Skeletal muscle satellite cell (primary cell): ENCODE measurements around the gene HEATR1.

ENCODE experiments used
- H3K27me3 ChIP-seq: 2 replicates; pipeline ENCODE4 v1.7.0; 2013; ENCODE audit warnings: low read length; ENCODE audit not compliant: control insufficient read depth, insufficient read depth
- H3K36me3 ChIP-seq: 2 replicates; pipeline ENCODE4 v1.7.0; 2013; ENCODE audit warnings: mild to moderate bottlenecking, control low read depth, low read length; ENCODE audit not compliant: insufficient read depth
- H3K4me1 ChIP-seq: 2 replicates; pipeline ENCODE4 v1.7.0; 2013; ENCODE audit warnings: low read length; ENCODE audit not compliant: control insufficient read depth, insufficient read depth
- H3K4me2 ChIP-seq: 2 replicates; pipeline ENCODE4 v1.7.0; 2013; ENCODE audit warnings: mild to moderate bottlenecking, low read length
- H3K4me3 ChIP-seq: 2 replicates; pipeline ENCODE4 v1.7.0; 2013; ENCODE audit warnings: low read length
- H3K9ac ChIP-seq: 2 replicates; pipeline ENCODE4 v1.7.0; 2013; ENCODE audit warnings: mild to moderate bottlenecking, low read depth, low read length, moderate library complexity
- H3K9me3 ChIP-seq: replicated peaks from 2 replicates; pipeline ENCODE4 v1.7.0; 2013; ENCODE audit warnings: mild to moderate bottlenecking, control low read depth, low read length

The HEATR1 gene

GRCh38 chr1:236535190-236535589 lies 69.1 kb downstream of the HEATR1 start:
- no peak overlapping the region for H3K9ac ChIP-seq
- no peak overlapping the region for H3K4me3 ChIP-seq
- H3K36me3 ChIP-seq, result peaks cover 39% of the 10 kb centered on the region
- H3K27me3 ChIP-seq, result no peaks in the 10 kb centered on the region
- peaks cover 12% of the 10 kb centered on the region for H3K4me1 ChIP-seq
- H3K9me3 ChIP-seq, result no peaks in the 10 kb centered on the region
- no peak overlapping the region for H3K4me2 ChIP-seq

- no peaks in the 10 kb centered on the region for H3K27me3 ChIP-seq
- peaks cover 12% of the 10 kb centered on the region for H3K4me1 ChIP-seq
- H3K4me2 ChIP-seq, result peak overlapping the region; percentile 3
- H3K4me3 ChIP-seq, result no peak overlapping the region
- H3K36me3 ChIP-seq, result peaks cover 30% of the 10 kb centered on the region
- no peak overlapping the region for H3K9ac ChIP-seq
- no peaks in the 10 kb centered on the region for H3K9me3 ChIP-seq
Observed at GRCh38 chr1:236534151-236534651, 70.1 kb downstream of the HEATR1 start.

- H3K4me2 ChIP-seq, result no peak overlapping the region
- H3K4me3 ChIP-seq, result no peak overlapping the region
- H3K27me3 ChIP-seq, result no peaks in the 10 kb centered on the region
- H3K9ac ChIP-seq, result no peak overlapping the region
- peaks cover 12% of the 10 kb centered on the region for H3K4me1 ChIP-seq
- H3K36me3 ChIP-seq, result peaks cover 19% of the 10 kb centered on the region
- H3K9me3 ChIP-seq, result no peaks in the 10 kb centered on the region
Observed at GRCh38 chr1:236532850-236533249, 71.5 kb downstream of the HEATR1 start.

GRCh38 chr1:236530959-236531358 lies 73.4 kb downstream of the HEATR1 start:
- Histone ChIP-seq H3K4me1 (peaks cover 12% of the 10 kb centered on the region), H3K27me3 (no peaks in the 10 kb centered on the region), H3K4me3 (no peak overlapping the region), H3K36me3 (peaks cover 26% of the 10 kb centered on the region), H3K9me3 (no peaks in the 10 kb centered on the region), H3K9ac (no peak overlapping the region), H3K4me2 (no peak overlapping the region)

GRCh38 chr1:236530286-236530685 lies 74.0 kb downstream of the HEATR1 start:
- H3K9ac ChIP-seq, result no peak overlapping the region
- peaks cover 12% of the 10 kb centered on the region for H3K4me1 ChIP-seq
- no peak overlapping the region for H3K4me3 ChIP-seq
- H3K27me3 ChIP-seq, result no peaks in the 10 kb centered on the region
- H3K9me3 ChIP-seq, result no peaks in the 10 kb centered on the region
- peaks cover 23% of the 10 kb centered on the region for H3K36me3 ChIP-seq
- H3K4me2 ChIP-seq, result no peak overlapping the region

- no peak overlapping the region for H3K4me3 ChIP-seq
- peaks cover 17% of the 10 kb centered on the region for H3K36me3 ChIP-seq
- peaks cover 6% of the 10 kb centered on the region for H3K4me1 ChIP-seq
- H3K9me3 ChIP-seq, result no peaks in the 10 kb centered on the region
- H3K9ac ChIP-seq, result no peak overlapping the region
- no peak overlapping the region for H3K4me2 ChIP-seq
- H3K27me3 ChIP-seq, result no peaks in the 10 kb centered on the region
Observed at GRCh38 chr1:236526079-236526478, 78.2 kb downstream of the HEATR1 start.

- Histone ChIP-seq H3K9me3 (no peaks in the 10 kb centered on the region), H3K4me2 (peak overlapping the region; percentile 83), H3K4me3 (peak overlapping the region; percentile 81), H3K36me3 (peaks cover 17% of the 10 kb centered on the region), H3K9ac (peak overlapping the region; percentile 87), H3K27me3 (no peaks in the 10 kb centered on the region), H3K4me1 (peaks cover 6% of the 10 kb centered on the region)
Observed at GRCh38 chr1:236524895-236525184, 79.5 kb downstream of the HEATR1 start.

GRCh38 chr1:236524142-236524894 lies 80.0 kb downstream of the HEATR1 start:
- Histone ChIP-seq H3K4me1 (peaks cover 6% of the 10 kb centered on the region), H3K9me3 (no peaks in the 10 kb centered on the region), H3K27me3 (no peaks in the 10 kb centered on the region), H3K4me2 (peak overlapping the region; percentile 83), H3K4me3 (peak overlapping the region; percentile 81), H3K9ac (peak overlapping the region; percentile 87), H3K36me3 (peaks cover 17% of the 10 kb centered on the region)

- H3K9ac ChIP-seq, result peak within 1 kb of the TSS; percentile 87
- peak within 1 kb of the TSS; percentile 81 for H3K4me3 ChIP-seq
- peaks cover 17% of the 10 kb centered on the region for H3K36me3 ChIP-seq
- peaks cover 6% of the 10 kb centered on the region for H3K4me1 ChIP-seq
- no peaks in the 10 kb centered on the region for H3K9me3 ChIP-seq
- H3K4me2 ChIP-seq, result peak within 1 kb of the TSS; percentile 83
- H3K27me3 ChIP-seq, result no peaks in the 10 kb centered on the region
Observed at GRCh38 chr1:236523704-236524141, 80.6 kb downstream of the HEATR1 start, which contains the start of gene LGALS8. TSS of gene LGALS8 (plus strand) at chr1:236523982. CDS start at chr1:236526071, 2,089 bp downstream.

GRCh38 chr1:236522937-236523703 lies 81.2 kb downstream of the HEATR1 start:
- Histone ChIP-seq H3K9ac (peak overlapping the region; percentile 87), H3K27me3 (no peaks in the 10 kb centered on the region), H3K4me1 (peaks cover 6% of the 10 kb centered on the region), H3K4me3 (peak overlapping the region; percentile 81), H3K4me2 (peak overlapping the region; percentile 83), H3K36me3 (peaks cover 17% of the 10 kb centered on the region), H3K9me3 (no peaks in the 10 kb centered on the region)

- H3K9me3 ChIP-seq, result no peaks in the 10 kb centered on the region
- H3K4me1 ChIP-seq, result peaks cover 10% of the 10 kb centered on the region
- no peaks in the 10 kb centered on the region for H3K27me3 ChIP-seq
- no peak overlapping the region for H3K9ac ChIP-seq
- no peak overlapping the region for H3K4me2 ChIP-seq
- no peaks in the 10 kb centered on the region for H3K36me3 ChIP-seq
- no peak overlapping the region for H3K4me3 ChIP-seq
Observed at GRCh38 chr1:236520445-236521005, 83.8 kb downstream of the HEATR1 start.
